Ascending aorta (tissue), 2 donors: ENCODE data around the gene CNGA2. TPM values are rescaled to one million over a fixed set of nuclear protein-coding genes. Genes with fewer than 3 reads are reported as not detected.

Experiments used
- DNase-seq, 2 donors: peaks; one replicate each; pipeline ENCODE4 v3.0.0-alpha.2; 2019; ENCODE audit warnings: low spot score in 2 of 2
- H3K27ac ChIP-seq, 2 donors: fragments of 200-600 bp; sonication (generic); one replicate each; pipeline ENCODE4 v1.5.1; 2016 to 2017; ENCODE audit warnings: mild to moderate bottlenecking in 1 of 2
- H3K27me3 ChIP-seq: fragments of 200-600 bp; sonication (generic); one replicate; pipeline ENCODE4 v1.5.1; 2017
- H3K36me3 ChIP-seq, 2 donors: fragments of 200-600 bp; sonication (generic); one replicate each; pipeline ENCODE4 v1.5.1; 2016
- H3K4me1 ChIP-seq, 2 donors: fragments of 200-600 bp; sonication (generic); one replicate each; pipeline ENCODE4 v1.5.1; 2016 to 2017; ENCODE audit warnings: mild to moderate bottlenecking in 1 of 2
- H3K4me3 ChIP-seq, 2 donors: fragments of 200-600 bp; sonication (generic); one replicate each; pipeline ENCODE4 v1.5.1; 2016 to 2017; ENCODE audit warnings: mild to moderate bottlenecking in 1 of 2
- H3K9me3 ChIP-seq, 2 donors: fragments of 200-600 bp; sonication (generic); one replicate each; pipeline ENCODE4 v1.5.1; 2016
- CTCF ChIP-seq, 3 experiments: fragments of 200-600 bp in 2 of 3; fragments of 450-650 bp in 1 of 3; sonication (generic) in 2 of 3; IDR thresholded peaks; one replicate each; pipeline ENCODE4 v1.5.1; 2016 to 2019; ENCODE audit warnings: antibody characterized with exemption in 3 of 3, mild to moderate bottlenecking in 1 of 3, moderate library complexity in 1 of 3
- intact Hi-C: fragments of 100-400 bp; cut with DNase I; formaldehyde crosslinking; loops from one replicate; pipeline ENCODE4 v1.15.1; 2023
- total RNA-seq: library from RNA; depleted of rRNA; stranded (reverse); fragments of >200 nt; gene quantifications from one replicate; pipeline ENCODE4 v1.1.0, GENCODE V29; 2016

CNGA2 gene
- total RNA-seq: not detected

GRCh38 chrX:151734446-151734845, at the start of gene CNGA2:
Gene CNGA2, plus strand, starts transcription at chrX:151734746. Its CDS starts 3,738 bp downstream, at chrX:151738484.
- intact Hi-C loops: no loop called here
- Histone ChIP-seq H3K27me3 (no peaks in the 10 kb centered on the region), H3K36me3 (no peaks in the 10 kb centered on the region), H3K27ac (no peak within 1 kb of the TSS), H3K4me3 (no peak within 1 kb of the TSS), H3K4me1 (no peaks in the 10 kb centered on the region), H3K9me3 (no peaks in the 10 kb centered on the region)
- no peak for TF ChIP-seq CTCF (IDR thresholded peaks at IDR 0.05)
- DNase-seq: no peak

- no peak for TF ChIP-seq CTCF (IDR thresholded peaks at IDR 0.05)
- no peak overlapping the region for H3K27ac ChIP-seq
- no peaks in the 10 kb centered on the region for H3K36me3 ChIP-seq
- no peaks in the 10 kb centered on the region for H3K4me1 ChIP-seq
- intact Hi-C loops: no loop called here
- DNase-seq: no peak
- no peaks in the 10 kb centered on the region for H3K9me3 ChIP-seq
- H3K4me3 ChIP-seq: no peak overlapping the region
- H3K27me3 ChIP-seq: no peaks in the 10 kb centered on the region
These were observed 46.9 kb upstream of the CNGA2 start for GRCh38 chrX:151687635-151688034.

GRCh38 chrX:151688695-151689094, 45.9 kb upstream of the CNGA2 start:
- H3K4me3 ChIP-seq: no peak overlapping the region
- no peaks in the 10 kb centered on the region for H3K9me3 ChIP-seq
- H3K27me3 ChIP-seq: no peaks in the 10 kb centered on the region
- H3K27ac ChIP-seq: no peak overlapping the region
- DNase-seq: no peak
- intact Hi-C loops: no loop called here
- H3K36me3 ChIP-seq: no peaks in the 10 kb centered on the region
- no peak for TF ChIP-seq CTCF (IDR thresholded peaks at IDR 0.05)
- H3K4me1 ChIP-seq: no peaks in the 10 kb centered on the region

- Histone ChIP-seq H3K27me3 (no peaks in the 10 kb centered on the region), H3K9me3 (no peaks in the 10 kb centered on the region), H3K4me3 (no peak overlapping the region), H3K4me1 (no peaks in the 10 kb centered on the region), H3K27ac (no peak overlapping the region), H3K36me3 (no peaks in the 10 kb centered on the region)
- no peak for DNase-seq
- no peak for TF ChIP-seq CTCF (IDR thresholded peaks at IDR 0.05)
- intact Hi-C loops: no loop called here
These were observed 41.7 kb upstream of the CNGA2 start for GRCh38 chrX:151692825-151693224.

- no peaks in the 10 kb centered on the region for H3K36me3 ChIP-seq
- H3K4me3 ChIP-seq: no peak overlapping the region
These were observed 40.4 kb upstream of the CNGA2 start for GRCh38 chrX:151694121-151694520.

More at GRCh38 chrX:151694121-151694520, 40.4 kb upstream of the CNGA2 start:
- no peak for TF ChIP-seq CTCF (IDR thresholded peaks at IDR 0.05)
- no peaks in the 10 kb centered on the region for H3K9me3 ChIP-seq
- H3K4me1 ChIP-seq: no peaks in the 10 kb centered on the region
- no peak overlapping the region for H3K27ac ChIP-seq
- DNase-seq: no peak
- no peaks in the 10 kb centered on the region for H3K27me3 ChIP-seq
- intact Hi-C loops: no loop called here
